RWPE2 (cell line): Measurements from ENCODE around the gene SCAMP1.

Experiments
- ATAC-seq: fragments of 200-7000 bp; cut with Tn5 transposase; 3 replicates; pipeline ENCODE4 v1.9.1; 2021; ENCODE audit warnings: low read depth
- DNase-seq: peaks from one replicate; pipeline ENCODE4 v3.0.0-alpha.2; 2020; ENCODE audit warnings: low spot score
- H3K27ac ChIP-seq: fragments of 450-650 bp; 2 replicates; pipeline ENCODE4 v1.5.1; 2017; ENCODE audit warnings: mild to moderate bottlenecking; ENCODE audit not compliant: poor library complexity, severe bottlenecking
- H3K27me3 ChIP-seq: fragments of 250-450 bp; sonication (Bioruptor Pico); 2 replicates; pipeline ENCODE4 v1.5.1; 2021; ENCODE audit warnings: mild to moderate bottlenecking, moderate library complexity; ENCODE audit not compliant: insufficient read depth, poor library complexity, severe bottlenecking
- H3K36me3 ChIP-seq: fragments of 250-450 bp; sonication (Bioruptor Pico); 2 replicates; pipeline ENCODE4 v1.5.1; 2020; ENCODE audit warnings: low read depth, mild to moderate bottlenecking, moderate library complexity
- H3K4me1 ChIP-seq: fragments of 250-450 bp; sonication (Bioruptor Pico); 2 replicates; pipeline ENCODE4 v1.5.1; 2021; ENCODE audit warnings: mild to moderate bottlenecking, moderate library complexity; ENCODE audit not compliant: insufficient read depth, poor library complexity, severe bottlenecking
- H3K4me3 ChIP-seq: fragments of 250-450 bp; sonication (Bioruptor Pico); 2 replicates; pipeline ENCODE4 v1.5.1; 2021; ENCODE audit warnings: mild to moderate bottlenecking, moderate library complexity; ENCODE audit not compliant: severe bottlenecking
- H3K9me3 ChIP-seq: fragments of 250-450 bp; sonication (Bioruptor Pico); 2 replicates; pipeline ENCODE4 v1.5.1; 2021; ENCODE audit warnings: mild to moderate bottlenecking, moderate library complexity; ENCODE audit not compliant: severe bottlenecking
- CTCF ChIP-seq: fragments of 450-650 bp; IDR thresholded peaks from one replicate; pipeline ENCODE4 v1.5.1; 2017; ENCODE audit warnings: mild to moderate bottlenecking, moderate library complexity; ENCODE audit not compliant: poor library complexity, severe bottlenecking

Gene SCAMP1

GRCh38 chr5:78526049-78526525 lies 165.7 kb downstream of the SCAMP1 start:
- TF ChIP-seq CTCF = no peak
- H3K36me3 ChIP-seq = no peaks in the 10 kb centered on the region
- peak overlapping the region; percentile 99 for H3K27ac ChIP-seq
- ATAC-seq (peak; percentile 47), DNase-seq (no peak)
- H3K27me3 ChIP-seq = no peaks in the 10 kb centered on the region
- H3K9me3 ChIP-seq = no peaks in the 10 kb centered on the region
- H3K4me3 ChIP-seq = no peak overlapping the region
- peaks cover 50% of the 10 kb centered on the region for H3K4me1 ChIP-seq

DNA sequence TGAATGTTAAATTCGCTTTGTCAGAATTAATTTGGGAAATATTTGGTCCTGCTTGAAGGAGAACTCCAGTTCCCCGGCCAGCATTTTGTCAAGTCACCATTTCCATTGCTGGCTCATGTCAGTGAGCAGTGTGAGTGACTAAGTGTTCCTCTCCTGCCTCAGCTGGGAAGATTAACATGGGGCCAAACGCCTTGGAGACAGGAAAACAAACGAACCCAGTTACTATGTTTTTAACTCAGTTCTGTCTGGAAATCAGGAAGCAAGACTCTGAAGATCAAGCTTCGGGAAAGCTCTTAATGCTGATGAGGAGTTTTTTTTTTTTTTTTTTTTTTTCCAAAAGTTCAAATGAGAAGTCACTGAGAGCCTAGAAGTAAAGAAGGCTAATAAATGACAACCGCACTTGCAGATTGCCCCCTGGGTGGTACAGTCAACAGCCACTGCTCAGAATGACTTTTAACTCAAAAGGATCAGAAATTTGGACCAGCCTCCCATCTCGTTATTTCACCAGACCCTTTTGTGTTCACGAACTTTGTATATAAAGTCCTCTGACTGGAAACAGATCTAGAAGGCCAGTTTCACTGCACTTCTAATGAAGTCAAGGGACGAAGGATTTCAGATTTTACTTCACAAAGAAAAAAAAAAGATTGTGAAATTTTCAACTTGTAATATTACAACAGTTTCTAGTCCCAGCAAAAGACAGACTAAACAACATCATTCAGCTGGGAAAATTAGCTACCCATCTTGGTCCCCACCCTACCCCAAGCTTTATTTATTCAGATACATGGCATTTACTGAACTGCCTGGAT lies 166.8 kb downstream of the SCAMP1 start:
- DNase-seq (no peak), ATAC-seq (peak; percentile 50)
- Histone ChIP-seq H3K27me3 (no peaks in the 10 kb centered on the region), H3K36me3 (no peaks in the 10 kb centered on the region), H3K4me3 (no peak overlapping the region), H3K27ac (peak overlapping the region; percentile 99), H3K9me3 (no peaks in the 10 kb centered on the region), H3K4me1 (peaks cover 50% of the 10 kb centered on the region)
- no peak for TF ChIP-seq CTCF

- Histone ChIP-seq H3K27me3 (no peaks in the 10 kb centered on the region), H3K27ac (peak overlapping the region; percentile 99), H3K4me1 (peaks cover 50% of the 10 kb centered on the region), H3K9me3 (no peaks in the 10 kb centered on the region), H3K36me3 (no peaks in the 10 kb centered on the region), H3K4me3 (no peak overlapping the region)
- ATAC-seq (no peak), DNase-seq (no peak)
- no peak for TF ChIP-seq CTCF
These were observed 167.5 kb downstream of the SCAMP1 start for GRCh38 chr5:78527925-78528324.
